HG02885 (cell line): Measurements from ENCODE around the gene USP24.

Experiments
- ATAC-seq: cut with Tn5 transposase; IDR thresholded peaks from one replicate; pipeline ENCODE4 v1.9.1; 2021; ENCODE audit warnings: mild to moderate bottlenecking; ENCODE audit not compliant: unreplicated experiment, poor library complexity

Gene USP24, protein sequence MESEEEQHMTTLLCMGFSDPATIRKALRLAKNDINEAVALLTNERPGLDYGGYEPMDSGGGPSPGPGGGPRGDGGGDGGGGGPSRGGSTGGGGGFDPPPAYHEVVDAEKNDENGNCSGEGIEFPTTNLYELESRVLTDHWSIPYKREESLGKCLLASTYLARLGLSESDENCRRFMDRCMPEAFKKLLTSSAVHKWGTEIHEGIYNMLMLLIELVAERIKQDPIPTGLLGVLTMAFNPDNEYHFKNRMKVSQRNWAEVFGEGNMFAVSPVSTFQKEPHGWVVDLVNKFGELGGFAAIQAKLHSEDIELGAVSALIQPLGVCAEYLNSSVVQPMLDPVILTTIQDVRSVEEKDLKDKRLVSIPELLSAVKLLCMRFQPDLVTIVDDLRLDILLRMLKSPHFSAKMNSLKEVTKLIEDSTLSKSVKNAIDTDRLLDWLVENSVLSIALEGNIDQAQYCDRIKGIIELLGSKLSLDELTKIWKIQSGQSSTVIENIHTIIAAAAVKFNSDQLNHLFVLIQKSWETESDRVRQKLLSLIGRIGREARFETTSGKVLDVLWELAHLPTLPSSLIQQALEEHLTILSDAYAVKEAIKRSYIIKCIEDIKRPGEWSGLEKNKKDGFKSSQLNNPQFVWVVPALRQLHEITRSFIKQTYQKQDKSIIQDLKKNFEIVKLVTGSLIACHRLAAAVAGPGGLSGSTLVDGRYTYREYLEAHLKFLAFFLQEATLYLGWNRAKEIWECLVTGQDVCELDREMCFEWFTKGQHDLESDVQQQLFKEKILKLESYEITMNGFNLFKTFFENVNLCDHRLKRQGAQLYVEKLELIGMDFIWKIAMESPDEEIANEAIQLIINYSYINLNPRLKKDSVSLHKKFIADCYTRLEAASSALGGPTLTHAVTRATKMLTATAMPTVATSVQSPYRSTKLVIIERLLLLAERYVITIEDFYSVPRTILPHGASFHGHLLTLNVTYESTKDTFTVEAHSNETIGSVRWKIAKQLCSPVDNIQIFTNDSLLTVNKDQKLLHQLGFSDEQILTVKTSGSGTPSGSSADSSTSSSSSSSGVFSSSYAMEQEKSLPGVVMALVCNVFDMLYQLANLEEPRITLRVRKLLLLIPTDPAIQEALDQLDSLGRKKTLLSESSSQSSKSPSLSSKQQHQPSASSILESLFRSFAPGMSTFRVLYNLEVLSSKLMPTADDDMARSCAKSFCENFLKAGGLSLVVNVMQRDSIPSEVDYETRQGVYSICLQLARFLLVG (N-terminal part only)

GRCh38 chr1:55215194-55216021 lies at the start of gene USP24:
Gene USP24 (minus strand): TSS chr1:55215364. CDS start chr1:55215113, 251 bp downstream.
- peak; percentile 78 for ATAC-seq

DNA sequence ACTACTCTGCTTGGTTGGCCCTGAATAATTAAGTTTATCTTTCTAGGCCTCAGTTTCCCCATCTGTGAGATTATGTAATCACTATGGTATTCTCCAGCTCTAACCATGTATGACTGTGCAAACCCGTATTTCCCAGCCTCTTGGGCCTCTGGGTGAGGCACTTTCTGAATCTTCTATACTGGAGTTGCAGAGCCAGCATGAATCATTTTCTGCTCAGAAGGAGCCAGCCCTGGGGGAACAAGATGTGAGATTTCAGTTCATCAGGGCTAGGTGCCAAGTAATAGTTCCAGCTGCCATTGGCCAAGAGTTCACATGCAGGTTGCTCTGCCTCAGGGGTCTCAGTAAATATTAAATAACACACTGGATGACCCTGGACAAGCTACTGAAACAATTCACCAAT lies 47.7 kb upstream of the USP24 start:
- no peak for ATAC-seq

DNA sequence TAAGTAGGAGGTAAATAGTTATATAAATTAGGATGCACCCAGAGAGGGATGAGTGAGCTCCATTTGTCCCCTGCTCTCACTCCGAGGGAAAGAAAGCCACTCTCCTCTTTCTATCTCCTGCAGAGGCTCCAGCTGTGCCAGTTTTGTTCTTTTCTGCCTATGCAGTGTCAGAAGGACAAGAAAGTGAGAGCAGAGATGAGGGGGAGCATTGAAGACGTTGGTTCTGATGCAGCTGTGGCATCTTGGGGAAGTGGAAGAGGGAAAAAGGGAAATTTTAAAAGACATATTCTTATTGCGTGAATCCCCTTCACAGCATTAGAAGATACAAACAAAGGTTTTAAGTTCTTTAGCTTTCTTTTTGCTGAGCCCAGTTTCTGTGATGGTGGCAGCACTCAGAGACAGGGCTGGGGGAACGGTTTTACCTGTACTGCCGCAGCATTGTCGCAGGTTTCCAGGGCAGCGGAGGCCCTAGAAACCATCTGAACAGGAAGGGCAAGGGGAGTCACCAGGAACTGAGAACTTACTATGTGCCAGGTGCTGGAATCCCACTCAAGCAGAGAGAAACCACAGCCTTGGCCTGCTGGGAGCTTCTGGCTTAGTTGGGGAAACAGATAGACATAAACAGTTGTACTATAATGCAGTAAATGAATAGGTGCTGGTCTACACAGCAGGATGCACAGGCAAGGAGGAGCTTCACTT lies 44.9 kb upstream of the USP24 start:
- ATAC-seq = peak; percentile 34

DNA sequence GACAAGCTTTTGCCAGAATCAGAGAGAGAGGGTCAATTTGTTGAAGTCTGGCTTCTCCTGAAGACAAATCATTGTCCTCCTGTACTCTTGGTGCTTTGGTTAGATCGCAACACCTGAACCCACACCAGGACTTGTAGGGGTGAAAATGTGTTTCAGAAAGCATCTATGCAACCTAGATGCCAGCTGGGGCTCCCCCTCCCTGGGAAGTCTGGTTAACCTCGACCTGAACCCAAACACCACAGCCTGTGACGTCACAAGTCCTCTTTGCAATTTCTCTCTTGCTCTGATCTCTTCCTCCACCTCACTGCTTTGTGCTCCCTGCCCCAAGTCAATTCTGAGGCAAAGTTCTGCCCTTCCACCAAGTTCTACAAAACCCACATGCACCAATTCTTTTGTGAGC lies 42.8 kb upstream of the USP24 start:
- no peak for ATAC-seq

DNA sequence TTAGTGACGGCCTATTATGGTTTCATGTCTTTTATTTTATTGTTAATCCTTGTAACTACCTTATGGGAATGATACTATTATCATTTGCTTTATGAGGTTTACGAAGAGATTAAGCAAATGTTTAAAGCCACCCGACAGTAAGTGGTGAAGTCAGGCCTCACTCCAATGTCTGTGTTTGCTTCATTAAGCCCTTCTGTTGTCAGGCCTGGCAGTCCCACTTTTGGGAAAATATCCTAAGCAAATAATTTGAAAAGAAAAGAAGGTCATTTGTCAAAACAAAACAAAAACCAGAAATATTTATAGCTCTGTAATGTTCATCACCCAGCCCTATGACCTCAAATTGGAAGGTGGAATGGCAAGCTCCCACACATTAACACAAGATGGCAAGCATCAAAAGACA lies 40.7 kb upstream of the USP24 start:
- ATAC-seq = peak; percentile 27

DNA sequence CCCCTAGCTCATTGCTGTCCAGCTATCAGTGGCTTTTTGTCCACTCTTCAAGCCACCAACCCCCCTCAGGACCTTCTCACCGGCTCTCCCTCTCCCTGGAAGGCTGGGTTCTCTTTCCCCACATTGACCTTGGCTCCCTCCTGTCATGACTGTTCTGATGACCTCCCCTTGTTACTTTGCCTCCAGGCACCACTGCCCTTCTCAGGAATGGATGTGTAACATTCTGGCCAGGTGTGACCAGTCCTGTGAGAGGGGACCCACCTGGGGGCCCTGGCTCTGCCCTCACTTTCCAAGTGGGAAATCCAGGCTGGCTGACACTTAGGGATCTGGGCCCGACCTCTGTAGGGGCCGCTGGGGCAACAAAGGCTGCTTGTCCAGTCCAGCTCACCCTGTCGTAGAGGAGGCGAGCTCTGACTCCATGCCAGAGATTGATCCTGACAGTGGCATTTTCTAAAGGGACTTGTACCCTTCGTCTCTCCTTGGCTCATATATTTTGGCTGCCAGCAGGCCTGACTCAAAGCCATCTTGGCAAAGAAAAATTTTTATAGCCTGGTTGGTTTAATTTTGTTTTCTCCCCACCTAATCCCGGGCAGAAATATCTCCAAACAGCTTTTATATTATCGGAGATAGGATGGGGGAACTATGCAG lies 37.9 kb upstream of the USP24 start:
- no peak for ATAC-seq

GRCh38 chr1:55250399-55251075 lies 35.4 kb upstream of the USP24 start:
- no peak for ATAC-seq

- no peak for ATAC-seq
Measured at GRCh38 chr1:55249646-55250398, 34.7 kb upstream of the USP24 start.

- ATAC-seq = no peak
Measured at GRCh38 chr1:55246896-55247295, 31.7 kb upstream of the USP24 start.

DNA sequence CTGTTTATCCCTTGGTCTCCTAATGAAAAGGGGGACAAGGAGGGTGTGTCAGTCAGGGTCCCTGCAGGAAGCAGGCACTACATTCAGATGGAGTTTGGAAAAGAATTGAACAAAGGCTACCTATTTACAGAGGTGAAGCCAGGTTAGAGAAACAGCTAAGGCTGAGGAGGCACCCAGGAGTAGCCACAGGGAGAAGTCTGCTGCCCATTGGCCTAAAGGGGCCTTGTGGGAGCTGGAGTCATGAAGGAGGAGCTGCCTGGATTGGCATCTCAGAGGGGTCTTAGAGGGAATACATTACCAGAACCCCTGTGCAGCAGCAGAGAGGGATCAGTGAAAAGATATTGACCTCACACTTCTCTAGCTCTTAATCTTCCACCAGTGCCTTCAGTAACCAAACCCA lies 31.2 kb upstream of the USP24 start:
- no peak for ATAC-seq

DNA sequence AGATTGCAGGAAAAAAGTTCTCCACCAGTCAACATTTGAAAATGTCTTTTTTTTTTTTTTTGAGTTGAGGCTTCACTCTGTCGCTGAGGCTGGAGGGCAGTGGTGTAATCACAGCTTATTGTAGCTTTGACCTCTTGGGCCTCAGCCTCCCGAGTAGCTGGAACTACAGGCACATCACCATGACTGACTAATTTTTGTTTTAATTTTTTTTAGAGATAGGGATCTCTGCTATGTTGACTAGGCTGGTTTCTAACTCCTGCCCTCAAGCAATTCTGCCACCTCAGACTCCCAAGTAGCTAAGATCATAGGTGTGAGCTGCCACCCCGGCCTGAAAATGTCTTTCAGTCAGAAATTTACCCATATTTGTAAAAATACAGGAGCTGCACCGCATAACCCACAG lies 30.6 kb upstream of the USP24 start:
- no peak for ATAC-seq

- ATAC-seq = no peak
Measured at GRCh38 chr1:55244476-55245099, 29.4 kb upstream of the USP24 start.

- no peak for ATAC-seq
Measured at GRCh38 chr1:55243655-55244054, 28.5 kb upstream of the USP24 start.

- ATAC-seq = no peak
Measured at GRCh38 chr1:55239548-55239947, 24.4 kb upstream of the USP24 start.

GRCh38 chr1:55235722-55236121 lies 20.6 kb upstream of the USP24 start:
- no peak for ATAC-seq

- ATAC-seq = no peak
Measured at GRCh38 chr1:55234016-55234415, 18.9 kb upstream of the USP24 start.

GRCh38 chr1:55233145-55233777 lies 18.1 kb upstream of the USP24 start:
- ATAC-seq = no peak
